Parathyroid adenoma (tissue), 2 donors: ENCODE data around the gene PMP22.

ENCODE experiments used
- H2AFZ ChIP-seq: fragments of 300-600 bp; sonication (generic); one replicate; pipeline ENCODE4 v1.7.0; 2017; ENCODE audit warnings: antibody characterized with exemption, mild to moderate bottlenecking
- H3K27ac ChIP-seq: fragments of 300-600 bp; sonication (generic); one replicate; pipeline ENCODE4 v1.7.0; 2017
- H3K27me3 ChIP-seq: fragments of 300-600 bp; sonication (generic); one replicate; pipeline ENCODE4 v1.7.0; 2017; ENCODE audit warnings: low read length; ENCODE audit not compliant: control insufficient read depth, insufficient read depth
- H3K36me3 ChIP-seq: fragments of 300-600 bp; sonication (generic); one replicate; pipeline ENCODE4 v1.7.0; 2017; ENCODE audit warnings: low read length; ENCODE audit not compliant: control insufficient read depth, insufficient read depth
- H3K4me1 ChIP-seq: fragments of 300-600 bp; sonication (generic); one replicate; pipeline ENCODE4 v1.7.0; 2017; ENCODE audit warnings: control low read depth
- H3K4me2 ChIP-seq: fragments of 300-600 bp; sonication (generic); one replicate; pipeline ENCODE4 v1.7.0; 2017; ENCODE audit warnings: low read length
- H3K4me3 ChIP-seq: fragments of 300-600 bp; sonication (generic); one replicate; pipeline ENCODE4 v1.7.0; 2017; ENCODE audit warnings: low read depth, low read length
- H3K79me2 ChIP-seq: fragments of 300-600 bp; sonication (generic); one replicate; pipeline ENCODE4 v1.7.0; 2017; ENCODE audit warnings: control low read depth
- H3K9ac ChIP-seq: fragments of 300-600 bp; sonication (generic); one replicate; pipeline ENCODE4 v1.7.0; 2017; ENCODE audit warnings: mild to moderate bottlenecking
- H3K9me3 ChIP-seq: fragments of 300-600 bp; sonication (generic); one replicate; pipeline ENCODE4 v1.7.0; 2017; ENCODE audit warnings: low read length; ENCODE audit not compliant: control insufficient read depth
- CTCF ChIP-seq: fragments of 300-600 bp; sonication (generic); IDR thresholded peaks from one replicate; pipeline ENCODE4 v1.7.0; 2017; ENCODE audit warnings: antibody characterized with exemption, mild to moderate bottlenecking
- donor health status: primary hyperparathyroidism.

The PMP22 gene

GRCh38 chr17:15262291-15263205 is 2.6 kb downstream of the PMP22 start:
- H3K27me3 ChIP-seq: no peaks in the 10 kb centered on the region
- H3K4me3 ChIP-seq: peak overlapping the region; percentile 40
- H3K4me2 ChIP-seq: peak overlapping the region; percentile 51
- H3K9me3 ChIP-seq: no peaks in the 10 kb centered on the region
- H3K9ac ChIP-seq: no peak overlapping the region
- TF ChIP-seq CTCF: no peak
- peaks cover 2% of the 10 kb centered on the region for H3K4me1 ChIP-seq
- no peaks in the 10 kb centered on the region for H3K36me3 ChIP-seq
- peak overlapping the region; percentile 68 for H3K27ac ChIP-seq
- no peaks in the 10 kb centered on the region for H3K79me2 ChIP-seq
- H2AFZ ChIP-seq: peak overlapping the region; percentile 16

- Histone ChIP-seq H3K27me3 (no peaks in the 10 kb centered on the region), H3K36me3 (no peaks in the 10 kb centered on the region), H2AFZ (peak overlapping the region; percentile 66), H3K79me2 (no peaks in the 10 kb centered on the region), H3K9me3 (no peaks in the 10 kb centered on the region), H3K27ac (peak overlapping the region; percentile 68), H3K4me3 (peak overlapping the region; percentile 40), H3K4me2 (no peak overlapping the region), H3K4me1 (peaks cover 2% of the 10 kb centered on the region), H3K9ac (no peak overlapping the region)
- TF ChIP-seq CTCF: no peak
Observed at GRCh38 chr17:15261802-15262290, 3.3 kb downstream of the PMP22 start.

GRCh38 chr17:15261258-15261801 is 3.8 kb downstream of the PMP22 start:
- Histone ChIP-seq H3K9ac (no peak overlapping the region), H3K27me3 (no peaks in the 10 kb centered on the region), H3K36me3 (no peaks in the 10 kb centered on the region), H3K4me2 (peak overlapping the region; percentile 59), H3K79me2 (no peaks in the 10 kb centered on the region), H3K27ac (peak overlapping the region; percentile 68), H3K4me1 (peaks cover 2% of the 10 kb centered on the region), H2AFZ (peak overlapping the region; percentile 66), H3K4me3 (peak overlapping the region; percentile 40), H3K9me3 (no peaks in the 10 kb centered on the region)
- TF ChIP-seq CTCF: no peak

GRCh38 chr17:15260376-15261257 is 4.5 kb downstream of the PMP22 start:
- H3K36me3 ChIP-seq: no peaks in the 10 kb centered on the region
- H3K27me3 ChIP-seq: no peaks in the 10 kb centered on the region
- H3K4me2 ChIP-seq: peak overlapping the region; percentile 90
- no peaks in the 10 kb centered on the region for H3K79me2 ChIP-seq
- peak; percentile 54 for TF ChIP-seq CTCF
- no peak overlapping the region for H3K9ac ChIP-seq
- no peaks in the 10 kb centered on the region for H3K9me3 ChIP-seq
- H2AFZ ChIP-seq: peak overlapping the region; percentile 83
- peak overlapping the region; percentile 58 for H3K4me3 ChIP-seq
- H3K27ac ChIP-seq: peak overlapping the region; percentile 68
- H3K4me1 ChIP-seq: peaks cover 2% of the 10 kb centered on the region
